PC-9 (cell line): ENCODE results near the gene CCT6A. TPM values are rescaled to one million over a fixed set of nuclear protein-coding genes. Genes with fewer than 3 reads are reported as not detected.
A peak's percentile ranks its signal among the peaks of the same experiment; 100 is the strongest.

ENCODE experiments used
- Bru-seq: library from RNA; stranded (reverse); fragments of 400-500 nt; gene quantifications from one replicate; lab custom pipeline; 2021; lab: Mats Ljungman, UMichigan
- BruChase-seq, 2 experiments: library from RNA; stranded (reverse); fragments of 400-500 nt; gene quantifications; one replicate each; lab custom pipeline; 2021; lab: Mats Ljungman, UMichigan
- BruUV-seq: library from RNA; stranded (reverse); fragments of 400-500 nt; replicated peaks from 2 replicates; lab custom pipeline; 2021; lab: Mats Ljungman, UMichigan
- CTCF ChIA-PET: fragments of 300-600 bp; sonication (Branson Sonifier 250); formaldehyde crosslinking; loops from one replicate; lab custom pipeline; 2022; ENCODE audit warnings: antibody characterized with exemption; lab: Charles Lee
- POLR2A ChIA-PET: fragments of 300-600 bp; sonication (Branson Sonifier 250); formaldehyde crosslinking; loops from one replicate; lab custom pipeline; 2022; ENCODE audit warnings: antibody characterized with exemption; ENCODE audit not compliant: unreplicated experiment; lab: Charles Lee
- DNase-seq, 2 experiments: peaks; one replicate each; pipeline versions ENCODE4 v3.0.0 to v3.0.0-alpha.2; 2015 to 2022; ENCODE audit warnings: mixed read lengths in 1 of 2
- H2AFZ ChIP-seq: fragments of 200-600 bp; sonication (generic); 2 replicates; pipeline ENCODE4 v1.8.1; 2017; ENCODE audit warnings: antibody characterized with exemption
- H3F3A ChIP-seq: fragments of 200-600 bp; sonication (generic); 2 replicates; pipeline ENCODE4 v1.8.1; 2017; ENCODE audit warnings: antibody characterized with exemption, mild to moderate bottlenecking, low read depth; ENCODE audit not compliant: insufficient read depth
- H3K27ac ChIP-seq: fragments of 200-600 bp; sonication (generic); 2 replicates; pipeline ENCODE4 v1.6.1; 2016; ENCODE audit warnings: mixed run types
- H3K27me3 ChIP-seq: fragments of 200-600 bp; sonication (generic); 2 replicates; pipeline ENCODE4 v1.6.1; 2016; ENCODE audit warnings: low read depth, mixed run types; ENCODE audit not compliant: insufficient read depth
- H3K36me3 ChIP-seq: fragments of 200-600 bp; sonication (generic); 2 replicates; pipeline ENCODE4 v1.6.1; 2016; ENCODE audit warnings: low read depth, mixed run types
- H3K4me1 ChIP-seq: fragments of 200-600 bp; sonication (generic); replicated peaks from 2 replicates; pipeline ENCODE4 v1.6.1; 2016; ENCODE audit warnings: mixed run types; ENCODE audit not compliant: insufficient read depth
- H3K4me2 ChIP-seq: fragments of 200-600 bp; sonication (generic); 2 replicates; pipeline ENCODE4 v1.6.1; 2017; ENCODE audit warnings: mixed run types
- H3K4me3 ChIP-seq: fragments of 200-600 bp; sonication (generic); 2 replicates; pipeline ENCODE4 v1.6.1; 2016; ENCODE audit warnings: mixed run types
- H3K79me2 ChIP-seq: fragments of 200-600 bp; sonication (generic); 2 replicates; pipeline ENCODE4 v1.6.1; 2017; ENCODE audit warnings: low read depth, mixed run types
- H3K9me2 ChIP-seq: fragments of 200-600 bp; sonication (generic); 2 replicates; pipeline ENCODE4 v1.8.1; 2017; ENCODE audit warnings: mild to moderate bottlenecking; ENCODE audit not compliant: insufficient read depth
- H3K9me3 ChIP-seq: fragments of 200-600 bp; sonication (generic); 2 replicates; pipeline ENCODE4 v1.8.1; 2016; ENCODE audit warnings: low read depth; ENCODE audit not compliant: insufficient read depth
- H4K20me1 ChIP-seq: fragments of 200-600 bp; sonication (generic); 2 replicates; pipeline ENCODE4 v1.8.1; 2017; ENCODE audit not compliant: insufficient read depth
- CTCF ChIP-seq: fragments of 200-600 bp; sonication (generic); conservative IDR thresholded peaks from 2 replicates; pipeline ENCODE4 v1.6.1; 2017; ENCODE audit warnings: mixed run types, antibody characterized with exemption, mild to moderate bottlenecking, moderate library complexity
- EZH2 ChIP-seq: fragments of 200-600 bp; sonication (generic); IDR thresholded peaks from 2 replicates; pipeline ENCODE4 v1.8.0; 2017; ENCODE audit warnings: antibody characterized with exemption, low read depth
- intact Hi-C: fragments of 100-400 bp; cut with micrococcal nuclease; formaldehyde crosslinking; loops from one replicate; pipeline ENCODE4 v1.10.0; 2022; ENCODE audit not compliant: unreplicated experiment
- long read RNA-seq: library from polyadenylated mRNA; stranded (forward); transcript quantifications from one replicate; pipeline ENCODE4 v2.0.0, GENCODE V29; 2022
- total RNA-seq: library from RNA; stranded (reverse); gene quantifications from 2 replicates; pipeline ENCODE4 v1.2.3, GENCODE V29; 2021

The CCT6A gene
- total RNA-seq (308 and 323 TPM in 2 replicates), Bru-seq, nascent RNA (percentile 99 among the genes with signal in this experiment), BruChase-seq, experiment 1, labeled RNA remaining after a 2-hour chase (percentile 99 among the genes with signal in this experiment), BruChase-seq, experiment 2, labeled RNA remaining after a 6-hour chase (percentile 100 among the genes with signal in this experiment)
- long read RNA-seq, transcript CCT6A-201 (14 exons, 2,719 nt) = major isoform, 1,040 of 1,176 reads
- long read RNA-seq, transcript CCT6A-202 (13 exons, 2,529 nt) = minor isoform, 35 of 1,176 reads
- long read RNA-seq, partial matches to known transcripts = 28 of 1,176 reads
- long read RNA-seq, other reads (novel, unspliced or antisense) = 69 of 1,176 reads

- H2AFZ ChIP-seq = peak within 1 kb of the TSS; percentile 89
- H4K20me1 ChIP-seq = peaks cover 47% of the 10 kb centered on the region
- peaks cover 97% of the 10 kb centered on the region for H3K79me2 ChIP-seq
- DNase-seq = peak; percentile 100
- H3K36me3 ChIP-seq = peaks cover 47% of the 10 kb centered on the region
- peak within 1 kb of the TSS; percentile 97 for H3K4me3 ChIP-seq
- no peak for TF ChIP-seq CTCF
- intact Hi-C loops = loop anchor here (1.0 to 5.0 kb wide), 3 partner anchors 13 to 684 kb away; partner anchors contain the start of genes LANCL2, NIPSNAP2 and SUMF2
- BruUV-seq = no TSS peak
- no peaks in the 10 kb centered on the region for H3K9me3 ChIP-seq
- ChIA-PET CTCF (interaction anchor here (0.5 to 1.1 kb wide), 5 partner anchors 11 to 95 kb away, joined by 3 to 6 read pairs (median 4); no protein-coding TSS in a partner anchor), POLR2A (interaction anchor here (0.5 to 1.2 kb wide), 23 partner anchors 8 to 1292 kb away, joined by 3 to 63 read pairs (median 6); partner anchors contain the start of genes CHCHD2, NIPSNAP2, SEC61G and SUMF2)
- H3F3A ChIP-seq = peaks cover 62% of the 10 kb centered on the region
- H3K4me2 ChIP-seq = peak within 1 kb of the TSS; percentile 92
- peak within 1 kb of the TSS; percentile 78 for H3K27ac ChIP-seq
- no peaks in the 10 kb centered on the region for H3K9me2 ChIP-seq
- H3K27me3 ChIP-seq = no peaks in the 10 kb centered on the region
- peaks cover 40% of the 10 kb centered on the region for H3K4me1 ChIP-seq
Observed at GRCh38 chr7:56051339-56052191, at the start of gene CCT6A, which contains the start of gene PSPH. Gene CCT6A (plus strand): TSS chr7:56051765. CDS start chr7:56051849, 84 bp downstream. Gene PSPH (minus strand): TSS chr7:56051444. CDS start chr7:56021212, 30,232 bp downstream.

GRCh38 chr7:56003749-56004148 lies 47.8 kb upstream of the CCT6A start:
- Histone ChIP-seq H3F3A (peaks cover 18% of the 10 kb centered on the region; the same call in 1 of the 2 replicates), H3K4me1 (no peaks in the 10 kb centered on the region), H4K20me1 (no peaks in the 10 kb centered on the region), H3K27ac (no peak overlapping the region), H3K9me3 (no peaks in the 10 kb centered on the region), H2AFZ (no peak overlapping the region), H3K36me3 (peaks cover 2% of the 10 kb centered on the region; the same call in 1 of the 2 replicates), H3K4me2 (no peak overlapping the region), H3K79me2 (no peaks in the 10 kb centered on the region), H3K4me3 (no peak overlapping the region), H3K9me2 (no peaks in the 10 kb centered on the region), H3K27me3 (no peaks in the 10 kb centered on the region)
- CTCF ChIA-PET = interaction anchor here (0.6 kb wide), 1 partner anchor 588 kb away, joined by 3 read pairs; no protein-coding TSS in a partner anchor
- no TSS peak for BruUV-seq
- TF ChIP-seq EZH2 (no peak), CTCF (no peak)
- intact Hi-C loops = no loop called here
- POLR2A ChIA-PET = no interaction called here
- DNase-seq = no peak

- CTCF ChIA-PET = interaction anchor here (0.7 kb wide), 1 partner anchor 444 kb away, joined by 3 read pairs; no protein-coding TSS in a partner anchor
- Histone ChIP-seq H4K20me1 (no peaks in the 10 kb centered on the region), H3K4me3 (no peak overlapping the region), H3K9me2 (no peaks in the 10 kb centered on the region), H2AFZ (no peak overlapping the region), H3K27ac (no peak overlapping the region), H3K9me3 (no peaks in the 10 kb centered on the region), H3F3A (peaks cover 18% of the 10 kb centered on the region; the same call in 1 of the 2 replicates), H3K4me2 (no peak overlapping the region), H3K36me3 (peaks cover 14% of the 10 kb centered on the region; the same call in 1 of the 2 replicates), H3K4me1 (no peaks in the 10 kb centered on the region), H3K27me3 (no peaks in the 10 kb centered on the region), H3K79me2 (no peaks in the 10 kb centered on the region)
- peak in 1 of 2 experiments; percentile 57 for DNase-seq
- TF ChIP-seq EZH2 (no peak), CTCF (no peak)
- intact Hi-C loops = no loop called here
- POLR2A ChIA-PET = interaction anchor here (0.7 kb wide), 1 partner anchor 48 kb away, joined by 26 read pairs; no protein-coding TSS in a partner anchor
- no TSS peak for BruUV-seq
Observed at GRCh38 chr7:56007167-56007652, 44.4 kb upstream of the CCT6A start.
